GF-D8 (cell line): ENCODE measurements around the gene RPLP1.
A peak's percentile ranks its signal among the peaks of the same experiment; 100 is the strongest.

Experiments used
- DNase-seq: peaks from one replicate; lab custom pipeline; 2025; lab: John Stamatoyannopoulos, UW

The RPLP1 gene

DNA sequence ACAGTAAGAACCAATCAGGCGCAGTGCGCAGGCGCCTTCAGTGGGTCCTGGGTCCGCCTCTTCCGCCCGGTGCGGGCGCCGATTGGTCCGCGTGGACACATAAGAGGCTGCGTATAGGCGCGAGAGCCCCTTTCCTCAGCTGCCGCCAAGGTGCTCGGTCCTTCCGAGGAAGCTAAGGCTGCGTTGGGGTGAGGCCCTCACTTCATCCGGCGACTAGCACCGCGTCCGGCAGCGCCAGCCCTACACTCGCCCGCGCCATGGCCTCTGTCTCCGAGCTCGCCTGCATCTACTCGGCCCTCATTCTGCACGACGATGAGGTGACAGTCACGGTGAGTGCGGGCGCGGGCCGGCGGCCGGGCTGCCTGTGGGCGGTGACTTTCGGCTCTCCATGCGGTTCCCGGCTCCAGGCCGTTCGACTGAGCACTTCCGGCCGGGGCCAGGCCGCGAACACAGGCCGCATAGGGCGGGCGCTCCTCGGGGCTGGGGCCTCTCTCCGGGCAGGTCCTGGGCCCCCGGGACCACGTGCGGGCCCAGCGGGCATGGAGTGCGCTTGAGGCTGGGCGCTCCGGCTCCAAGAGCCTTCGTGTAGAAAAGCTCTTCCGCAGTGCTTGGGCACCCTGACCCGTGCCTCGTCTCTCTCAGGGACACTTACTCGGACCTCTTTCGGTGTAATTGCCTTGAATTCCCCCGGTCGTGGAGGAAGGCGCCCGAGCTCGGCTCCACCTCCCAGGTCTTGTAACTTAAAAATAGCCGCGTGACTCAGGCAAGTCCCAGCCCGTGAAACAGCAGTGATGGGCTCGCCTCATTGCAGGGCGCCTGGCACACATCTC is at the start of gene RPLP1:
Gene RPLP1, plus strand, starts transcription at position 127 of the 830 bp plus-strand sequence. Its CDS starts 131 bp downstream, at position 258.
- DNase-seq: peak; percentile 89

DNA sequence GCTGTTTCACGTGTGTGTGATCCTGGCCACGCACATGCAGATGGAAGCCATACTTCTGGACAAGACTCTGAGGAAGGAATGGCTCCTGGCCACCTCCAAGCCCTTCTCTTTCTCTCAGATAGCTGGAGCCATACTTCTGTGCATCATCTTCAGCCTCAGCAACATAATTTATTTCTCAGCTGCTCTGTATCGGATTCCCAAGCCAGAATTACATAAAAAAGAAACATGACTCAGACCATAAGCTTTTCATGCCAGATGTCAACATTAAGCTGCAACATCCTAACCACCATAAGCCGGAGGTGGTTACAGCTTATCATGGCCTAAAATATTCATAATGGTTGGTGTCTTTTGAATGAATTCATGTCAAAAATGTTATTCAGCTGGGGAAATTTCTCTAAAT is 49.0 kb upstream of the RPLP1 start:
- DNase-seq: no peak

DNA sequence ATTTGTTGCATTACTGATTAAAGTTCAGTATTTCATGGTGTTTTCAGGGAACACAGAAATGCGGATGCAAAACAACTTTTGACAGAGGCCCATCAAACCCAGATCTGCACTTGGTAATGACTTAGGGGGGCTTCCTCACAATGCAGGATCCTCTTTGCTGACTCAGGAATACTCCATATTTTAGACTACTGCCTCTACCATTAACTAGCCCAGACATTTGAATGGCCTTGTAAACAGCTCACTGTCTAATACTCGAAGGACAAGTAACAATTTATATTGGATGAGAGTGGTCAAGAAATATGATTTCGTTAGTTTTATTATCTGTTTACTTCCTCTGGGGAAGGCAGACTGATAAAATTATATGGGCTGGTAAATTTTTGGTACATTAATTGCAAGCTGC is 47.5 kb upstream of the RPLP1 start:
- DNase-seq: no peak

DNA sequence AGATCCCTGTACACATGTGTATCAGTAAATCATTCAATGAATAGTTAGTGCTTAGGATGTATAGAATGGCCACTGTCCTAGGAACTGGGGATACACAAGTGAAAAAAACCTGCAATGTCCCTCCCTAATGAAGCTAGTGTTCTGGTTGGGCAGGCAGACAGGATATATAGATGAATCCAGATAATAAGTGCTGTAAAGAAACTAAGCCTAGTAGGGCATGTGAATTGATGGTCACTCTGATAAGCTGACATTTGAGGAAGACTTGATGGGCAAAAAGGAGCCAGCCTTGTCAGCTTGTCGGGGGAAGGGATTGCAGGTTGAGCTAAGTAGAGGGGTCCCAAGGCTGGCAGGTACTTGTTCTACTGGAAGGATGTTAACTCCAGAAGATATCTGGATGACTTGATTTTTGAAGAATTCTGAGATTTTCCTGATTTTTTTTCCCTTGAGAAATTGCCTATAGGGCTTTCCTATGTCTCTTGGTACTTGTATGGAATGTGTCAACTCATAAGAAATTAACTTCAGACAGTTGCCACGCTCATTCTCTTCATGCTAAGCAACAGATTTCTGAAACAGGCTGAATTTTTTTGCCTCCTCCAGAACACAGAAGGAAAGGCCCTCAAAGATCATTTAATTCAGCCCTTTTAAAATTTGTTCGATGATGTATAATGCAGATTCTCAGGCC is 44.8 kb upstream of the RPLP1 start:
- DNase-seq: no peak

DNA sequence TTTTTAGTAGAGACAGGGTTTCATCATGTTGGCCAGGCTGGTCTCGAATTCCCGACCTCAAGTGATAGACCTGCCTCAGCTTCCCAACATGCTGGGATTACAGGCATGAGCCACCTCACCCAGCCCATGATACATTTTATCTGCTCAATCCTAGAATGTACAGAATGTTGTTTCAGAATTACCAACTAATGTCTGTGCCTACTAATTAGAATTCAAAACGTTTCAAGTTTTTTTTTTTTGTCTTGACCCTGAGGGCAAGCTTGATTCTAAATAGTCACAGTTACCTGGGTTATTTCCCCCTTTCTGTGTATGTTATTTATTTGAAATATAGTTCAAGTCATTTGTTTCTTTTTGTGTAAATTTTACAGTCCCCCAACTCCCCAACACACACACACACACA is 43.8 kb upstream of the RPLP1 start:
- DNase-seq: no peak

DNA sequence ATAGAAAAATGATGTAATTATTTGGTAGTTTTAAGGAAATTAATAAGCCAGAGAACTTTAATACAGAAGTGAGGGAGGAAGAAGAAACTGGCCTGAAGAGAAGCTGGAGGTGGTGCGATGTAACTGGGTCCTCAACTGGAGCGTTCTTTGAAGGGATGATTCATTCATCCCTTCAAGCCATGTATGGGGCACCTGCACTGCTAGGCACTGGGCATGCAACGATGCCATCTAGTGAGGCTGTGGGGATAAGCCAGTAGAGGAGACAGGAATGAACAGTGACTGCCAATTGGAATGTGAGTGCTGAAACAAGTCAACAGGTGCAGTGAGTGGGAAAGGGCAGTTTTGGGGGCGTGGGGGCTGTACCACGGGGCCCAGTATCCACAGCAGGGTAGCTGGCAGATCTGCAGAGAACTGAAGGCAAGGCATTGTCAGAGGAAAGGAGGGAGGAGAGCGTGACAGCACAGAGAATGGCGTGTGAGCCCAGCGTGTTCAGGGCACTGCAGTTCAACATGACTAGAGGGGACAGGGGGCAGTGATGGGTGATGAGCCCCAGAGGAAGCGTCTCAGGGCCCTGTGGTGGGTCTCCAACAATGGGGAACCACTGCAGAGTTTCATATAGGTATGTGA is 42.3 kb upstream of the RPLP1 start:
- DNase-seq: no peak

DNA sequence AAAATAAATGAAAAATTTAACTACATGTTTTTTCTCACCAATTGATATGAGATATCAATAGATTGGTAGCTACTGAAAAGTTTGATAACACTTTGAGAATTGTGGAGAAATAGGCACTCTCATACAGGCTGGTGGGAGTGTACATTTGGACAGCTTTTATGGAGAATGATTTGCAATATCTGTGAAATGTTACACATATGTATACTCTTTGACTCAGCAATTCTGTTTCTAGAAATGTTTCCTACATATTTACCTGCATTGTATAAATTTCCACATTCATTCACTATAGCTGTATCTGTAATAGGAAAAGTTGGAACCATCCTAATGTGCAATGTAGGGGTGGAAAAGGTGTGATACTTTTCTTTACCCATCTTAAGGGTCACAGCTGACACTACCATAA is 40.3 kb upstream of the RPLP1 start:
- DNase-seq: no peak

DNA sequence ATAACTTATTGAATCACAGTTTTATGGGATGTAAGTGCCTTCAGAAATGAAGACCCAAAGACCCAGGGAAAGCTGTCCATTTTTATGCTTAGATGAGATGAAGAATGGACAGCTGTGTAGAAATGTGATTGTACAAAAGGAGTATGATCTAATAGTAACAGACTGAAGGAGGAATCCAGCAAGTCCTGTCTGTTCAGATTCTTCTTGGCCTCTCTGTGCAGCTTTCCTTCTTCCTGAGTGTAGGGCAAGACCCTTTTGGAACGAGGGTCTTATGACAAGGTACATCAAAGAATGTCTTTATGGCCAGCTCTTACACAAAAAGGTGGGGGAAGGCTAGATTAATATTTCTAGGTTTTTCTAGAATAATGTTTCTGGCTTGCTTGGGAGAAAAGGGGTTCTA is 39.9 kb upstream of the RPLP1 start:
- no peak for DNase-seq

DNA sequence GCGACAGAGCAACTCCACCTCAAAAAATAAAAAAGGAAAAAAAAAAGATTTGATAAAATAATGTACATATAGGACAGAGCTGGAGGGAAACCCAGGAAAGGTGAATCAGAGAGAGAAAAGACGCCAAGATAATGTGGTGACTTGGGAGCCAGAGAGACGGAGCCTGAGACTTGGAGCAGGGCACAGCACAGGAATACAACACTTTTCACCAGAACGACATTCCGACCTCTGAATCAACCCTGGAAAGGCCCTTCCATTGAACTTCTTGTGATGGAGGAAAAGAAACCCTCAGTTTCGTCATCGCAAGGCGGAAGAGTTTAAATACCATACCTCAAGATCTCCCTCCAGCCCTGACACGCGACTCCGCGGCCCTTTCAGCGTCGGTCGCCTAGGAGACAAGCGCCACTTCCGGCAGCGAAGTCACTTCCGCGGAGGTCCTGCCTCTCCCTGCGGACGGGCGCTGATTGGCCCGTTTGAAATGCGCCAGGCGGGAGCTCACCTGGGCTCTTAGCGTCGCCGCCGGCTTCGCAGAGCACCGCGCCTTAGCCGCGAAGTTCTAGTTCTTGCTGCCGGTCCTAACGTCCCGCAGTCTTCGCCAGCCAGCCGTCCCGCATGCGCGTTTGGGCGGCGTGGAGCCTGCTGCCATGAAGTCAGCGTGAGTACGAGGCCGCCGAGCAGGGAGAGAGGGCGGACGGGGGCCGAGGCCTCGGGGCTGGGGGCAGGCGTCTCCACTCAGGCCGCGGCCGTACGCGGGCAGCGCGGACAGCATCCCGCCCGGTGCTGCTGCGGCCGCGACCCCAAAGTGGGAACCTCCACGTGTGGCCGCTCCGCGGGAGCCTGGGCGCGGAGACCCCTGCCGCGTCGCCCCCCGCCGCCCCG is 38.6 kb upstream of the RPLP1 start, which contains the start of gene KIF23:
Gene KIF23, plus strand, starts transcription at position 528 of the 879 bp plus-strand sequence. Its CDS starts 117 bp downstream, at position 645.
- DNase-seq: peak; percentile 80

DNA sequence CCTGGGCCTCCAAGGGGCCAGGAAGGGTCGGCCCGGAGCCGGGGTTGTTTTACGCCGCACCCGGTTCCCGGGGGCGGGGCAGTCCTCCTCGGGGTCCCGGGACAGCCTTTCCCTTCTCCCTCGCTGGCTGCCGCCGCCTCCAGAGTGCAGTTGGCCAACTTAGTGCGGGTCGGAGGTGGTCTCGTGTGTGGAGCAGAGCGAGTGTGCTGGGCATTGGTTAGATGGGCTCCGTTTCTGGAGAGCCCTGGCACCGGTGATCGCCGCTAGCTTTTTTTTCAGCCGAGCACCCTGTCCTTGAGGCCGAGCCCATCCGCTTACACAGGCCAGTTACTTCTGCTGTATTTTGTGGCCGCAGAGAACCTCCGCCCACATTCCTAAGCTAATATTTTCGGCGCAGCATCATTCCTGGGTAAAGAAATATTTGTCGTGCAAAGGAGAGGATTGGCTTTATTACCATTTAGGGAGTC is 37.9 kb upstream of the RPLP1 start:
- peak; percentile 27 for DNase-seq

DNA sequence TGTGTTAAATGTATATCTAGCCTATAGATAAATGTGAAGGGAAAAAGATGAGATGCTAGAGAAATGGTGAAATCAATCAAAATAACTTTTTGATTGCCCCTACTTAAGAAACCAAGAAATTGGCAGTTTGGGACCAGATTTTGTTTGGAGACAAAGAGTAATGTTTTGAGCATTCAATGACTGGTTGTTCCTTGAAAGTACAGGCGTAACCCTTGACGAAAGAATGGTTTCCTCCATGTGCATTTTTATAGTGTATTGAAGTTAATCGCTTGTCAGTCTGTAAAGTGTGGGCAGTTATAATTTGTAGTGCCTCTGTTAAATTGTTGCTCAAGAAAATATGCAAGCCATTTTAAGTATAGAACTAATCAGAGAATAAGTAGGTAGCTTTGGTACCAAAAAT is 37.2 kb upstream of the RPLP1 start:
- no peak for DNase-seq

DNA sequence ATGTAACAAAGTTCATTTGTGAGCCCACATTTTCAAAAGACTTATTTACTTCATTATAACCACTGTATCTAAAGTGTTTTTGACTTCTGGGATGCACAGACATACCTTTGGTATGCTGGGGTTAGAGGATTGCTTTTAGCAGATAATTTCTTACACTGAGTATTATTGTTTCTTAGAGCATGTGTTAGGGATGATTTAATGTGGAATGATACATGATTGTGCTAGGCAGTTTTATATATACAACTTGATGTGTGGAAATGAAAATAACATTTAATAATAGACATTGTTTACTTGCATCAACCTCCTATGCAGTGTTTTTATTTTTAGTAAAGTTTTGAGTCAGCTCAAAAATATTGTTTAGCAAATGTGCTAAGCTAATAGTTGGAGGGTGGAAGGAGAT is 35.0 kb upstream of the RPLP1 start:
- no peak for DNase-seq

DNA sequence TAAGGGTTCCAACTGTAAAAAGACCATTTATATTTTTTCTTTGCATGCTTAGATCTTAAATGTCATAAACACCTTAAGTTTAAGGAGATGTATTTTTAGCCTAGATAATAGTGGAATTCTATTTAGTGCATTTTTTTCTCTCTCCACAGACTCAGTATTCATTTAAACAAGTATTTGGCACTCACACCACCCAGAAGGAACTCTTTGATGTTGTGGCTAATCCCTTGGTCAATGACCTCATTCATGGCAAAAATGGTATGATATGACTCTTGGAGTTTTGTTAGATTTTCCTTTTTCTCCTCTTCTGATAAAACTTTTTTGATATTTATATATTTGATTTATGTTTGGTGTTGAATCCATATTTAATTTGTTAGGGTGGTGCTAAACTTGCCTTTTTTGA is 31.1 kb upstream of the RPLP1 start:
- DNase-seq: no peak

DNA sequence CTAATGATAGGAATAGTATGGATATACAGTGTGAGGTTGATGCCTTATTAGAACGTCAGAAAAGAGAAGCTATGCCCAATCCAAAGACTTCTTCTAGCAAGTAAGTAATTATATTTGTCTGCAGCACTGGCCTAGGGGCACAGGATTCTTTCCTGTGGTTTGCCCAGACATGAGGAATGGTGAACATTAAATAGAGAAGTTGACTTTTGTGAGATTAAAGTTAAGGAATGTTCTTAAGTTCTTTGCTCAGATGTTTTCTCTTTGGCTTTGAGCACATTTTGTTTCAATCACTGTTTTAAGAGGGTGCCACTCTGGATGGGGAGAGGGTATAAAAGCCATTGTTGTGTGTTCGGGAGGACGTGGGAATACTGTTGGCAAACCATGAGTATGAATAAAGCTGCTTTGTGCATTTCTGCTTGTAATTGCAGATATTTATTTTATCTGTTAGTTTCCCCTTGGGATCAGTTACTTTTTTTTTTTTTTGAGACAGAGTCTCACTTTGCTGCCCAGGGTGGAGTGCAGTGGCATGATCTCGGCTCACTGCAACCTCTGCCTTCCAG is 30.2 kb upstream of the RPLP1 start:
- no peak for DNase-seq

DNA sequence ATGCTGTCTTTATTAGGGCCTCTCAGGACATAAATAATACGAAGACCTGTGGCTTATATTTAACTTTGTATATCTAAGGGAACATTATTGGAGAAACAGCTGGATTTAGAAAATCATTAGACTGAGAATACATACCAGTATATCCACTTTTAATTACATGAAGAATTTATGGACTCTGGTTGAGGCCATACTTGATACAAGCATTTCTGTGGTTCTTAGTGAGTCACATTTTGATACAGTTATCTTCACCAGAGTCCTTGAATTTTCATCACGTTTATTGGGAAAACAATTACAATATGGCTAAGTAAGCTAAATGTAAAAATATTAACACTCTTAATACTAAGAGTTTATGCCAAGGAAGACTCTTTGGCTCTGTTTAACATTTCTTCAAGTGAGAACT is 28.6 kb upstream of the RPLP1 start:
- DNase-seq: no peak

DNA sequence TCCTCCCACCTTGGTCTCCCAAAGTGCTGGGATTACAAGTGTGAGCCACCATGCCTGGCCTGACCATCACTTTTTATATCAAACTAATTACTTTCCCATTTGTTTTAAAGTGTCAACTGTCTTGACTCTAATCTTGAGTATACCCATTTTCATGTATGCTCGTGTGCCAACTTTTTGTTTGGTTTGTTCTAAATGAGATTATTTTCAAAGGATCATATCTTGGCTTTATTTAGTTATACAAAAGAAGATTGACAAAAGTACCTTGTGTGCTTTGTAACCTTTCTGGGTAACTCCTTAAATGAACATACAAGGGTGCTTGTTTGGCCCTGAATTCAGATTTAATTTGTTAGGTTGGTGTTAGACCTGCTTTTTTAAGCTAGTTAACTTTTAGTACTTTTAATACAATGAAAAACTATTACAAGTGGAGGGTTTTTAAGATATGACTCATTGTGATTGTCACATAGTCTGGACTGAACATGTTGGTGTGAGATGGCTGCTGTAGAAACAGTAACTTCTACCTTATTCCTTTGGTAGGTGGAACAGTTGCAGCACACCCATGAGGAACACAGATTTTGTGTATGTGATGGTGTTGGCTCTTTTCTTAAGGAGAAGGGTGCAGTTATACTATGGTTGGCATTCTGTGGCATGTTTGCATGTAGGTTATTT is 27.7 kb upstream of the RPLP1 start:
- no peak for DNase-seq

DNA sequence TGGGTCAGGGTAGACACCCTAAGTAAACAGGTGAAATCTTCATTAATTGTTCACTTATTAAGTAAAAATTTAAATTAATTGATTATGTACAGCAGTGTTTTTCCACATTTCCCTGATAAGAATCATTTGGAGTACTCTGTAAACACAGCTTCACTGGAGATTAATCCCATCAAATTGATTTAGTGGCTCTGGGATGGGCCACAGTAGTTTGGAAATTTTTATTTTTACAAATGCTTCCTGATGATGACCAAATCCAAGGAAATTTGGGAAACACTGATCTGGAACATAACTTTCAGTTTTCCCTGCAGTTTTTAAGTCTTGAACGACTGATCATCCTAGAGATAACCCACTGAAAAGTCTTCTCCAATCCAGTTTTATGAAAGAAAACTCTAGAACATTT is 18.8 kb upstream of the RPLP1 start:
- no peak for DNase-seq

DNA sequence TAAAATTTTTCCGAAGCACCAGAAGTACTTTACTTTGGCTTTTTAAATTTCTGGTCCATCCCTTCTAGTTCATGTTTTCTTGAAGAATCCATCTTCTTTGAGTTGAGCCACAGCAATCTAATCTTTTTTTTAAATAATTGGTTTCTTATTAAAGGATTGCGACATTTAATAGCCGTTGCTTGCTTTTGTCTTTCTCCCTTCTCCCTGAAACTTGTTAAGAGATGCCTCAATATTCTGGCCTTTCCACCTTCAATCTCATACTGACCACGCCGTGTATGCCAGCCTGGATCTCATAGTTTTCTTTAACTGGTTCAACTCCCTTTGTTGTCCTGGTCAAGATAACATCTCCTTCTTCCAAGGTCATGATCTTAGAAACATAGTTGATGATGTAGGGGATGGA is 18.4 kb upstream of the RPLP1 start:
- no peak for DNase-seq

DNA sequence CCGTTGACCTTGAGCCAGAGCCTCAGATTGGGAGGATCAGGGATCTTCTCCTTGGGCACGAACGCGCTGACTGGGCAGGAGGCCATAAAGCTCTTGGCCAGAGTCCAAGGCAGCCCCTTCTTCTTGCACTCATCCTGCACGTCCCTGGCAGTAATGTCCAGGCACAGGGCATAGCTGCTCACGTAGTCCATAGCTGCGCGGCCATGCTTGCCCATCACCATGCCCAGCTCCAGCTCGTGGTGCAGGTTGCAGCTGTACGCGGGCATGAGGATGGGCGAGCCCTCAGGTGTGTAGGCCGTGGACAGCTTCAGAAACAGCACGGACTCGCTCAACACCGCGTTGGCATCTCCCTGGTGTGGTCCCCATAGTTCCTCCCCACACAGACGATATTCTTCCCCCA is 17.9 kb upstream of the RPLP1 start:
- no peak for DNase-seq

DNA sequence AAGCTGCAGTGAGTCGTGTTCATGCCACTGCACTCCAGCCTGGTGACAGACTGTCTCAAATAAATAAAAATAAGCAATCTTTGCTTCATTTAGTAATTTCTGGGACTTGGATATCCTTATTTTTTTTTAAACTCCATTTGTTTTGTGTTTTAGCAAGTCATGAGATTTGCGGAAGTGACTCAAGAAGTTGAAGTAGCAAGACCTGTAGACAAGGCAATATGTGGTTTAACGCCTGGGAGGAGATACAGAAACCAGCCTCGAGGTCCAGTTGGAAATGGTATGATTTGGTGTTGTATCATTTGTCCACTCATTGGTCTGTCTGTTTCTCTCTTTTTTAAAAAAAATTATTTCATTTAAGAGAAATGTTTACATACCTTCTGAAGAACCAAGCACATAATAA is 16.6 kb upstream of the RPLP1 start:
- DNase-seq: no peak

DNA sequence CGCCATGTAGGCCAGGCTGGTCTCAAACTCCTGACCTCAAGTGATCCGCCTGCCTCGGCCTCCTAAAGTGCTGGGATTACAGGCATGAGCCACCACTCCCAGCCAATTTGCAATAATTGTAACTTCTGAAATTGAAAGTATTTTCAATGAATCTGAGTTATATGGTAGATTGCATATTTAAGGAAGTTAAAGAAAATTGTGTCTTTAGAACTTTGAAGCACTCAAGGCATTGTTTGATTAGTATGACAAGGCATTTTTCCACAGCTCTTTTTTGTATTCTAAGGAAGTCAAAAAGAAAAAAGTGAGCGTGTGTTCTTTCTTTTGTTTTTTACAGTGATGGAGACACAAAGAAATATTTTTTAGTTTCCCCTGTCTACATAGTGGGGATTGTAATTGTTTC is 15.7 kb upstream of the RPLP1 start:
- DNase-seq: no peak
